Measurements from ENCODE around the gene P4HB. TPM values are rescaled to one million over a fixed set of nuclear protein-coding genes. Genes with fewer than 3 reads are reported as not detected.

The P4HB gene
- total RNA-seq, 1 donor from 2014 or later, result 364 TPM

- no peak for DNase-seq (ENCODE audit: low read depth, low spot score)
- no peaks in the 10 kb centered on the region for H3K9me3 Mint-ChIP-seq
- no peak overlapping the region for H3K27ac Mint-ChIP-seq (ENCODE audit: unreplicated experiment)
- H3K4me3 Mint-ChIP-seq, result no peak overlapping the region
- H3K27me3 Mint-ChIP-seq (ENCODE audit: low read depth), result peaks cover 8% of the 10 kb centered on the region
- no peak for TF ChIP-seq CTCF (conservative IDR thresholded peaks at IDR 0.05)
- H3K36me3 Mint-ChIP-seq (ENCODE audit: low read depth), result no peaks in the 10 kb centered on the region
- peaks cover 14% of the 10 kb centered on the region for H3K4me1 Mint-ChIP-seq
Measured at GRCh38 chr17:81905993-81906392, 45.7 kb upstream of the P4HB start.

GRCh38 chr17:81905424-81905875 lies 45.1 kb upstream of the P4HB start:
- Mint-ChIP-seq H3K4me3 (no peak overlapping the region), H3K27me3 (ENCODE audit: low read depth) (peaks cover 11% of the 10 kb centered on the region), H3K27ac (ENCODE audit: unreplicated experiment) (no peak overlapping the region), H3K36me3 (ENCODE audit: low read depth) (no peaks in the 10 kb centered on the region), H3K9me3 (no peaks in the 10 kb centered on the region), H3K4me1 (peaks cover 15% of the 10 kb centered on the region)
- TF ChIP-seq CTCF (conservative IDR thresholded peaks at IDR 0.05), result no peak
- DNase-seq (ENCODE audit: low read depth, low spot score), result no peak

GRCh38 chr17:81904600-81905423 lies 44.5 kb upstream of the P4HB start:
- TF ChIP-seq CTCF (conservative IDR thresholded peaks at IDR 0.05), result no peak
- Mint-ChIP-seq H3K4me1 (peaks cover 16% of the 10 kb centered on the region), H3K27me3 (ENCODE audit: low read depth) (peaks cover 14% of the 10 kb centered on the region), H3K4me3 (no peak overlapping the region), H3K36me3 (ENCODE audit: low read depth) (peaks cover 3% of the 10 kb centered on the region), H3K9me3 (no peaks in the 10 kb centered on the region), H3K27ac (ENCODE audit: unreplicated experiment) (no peak overlapping the region)
- no peak for DNase-seq (ENCODE audit: low read depth, low spot score)

GRCh38 chr17:81903896-81904599 lies 43.7 kb upstream of the P4HB start:
- H3K9me3 Mint-ChIP-seq, result no peaks in the 10 kb centered on the region
- H3K4me1 Mint-ChIP-seq, result peaks cover 15% of the 10 kb centered on the region
- H3K27ac Mint-ChIP-seq (ENCODE audit: unreplicated experiment), result no peak overlapping the region
- no peak for DNase-seq (ENCODE audit: low read depth, low spot score)
- TF ChIP-seq CTCF (conservative IDR thresholded peaks at IDR 0.05), result no peak
- H3K36me3 Mint-ChIP-seq (ENCODE audit: low read depth), result peaks cover 3% of the 10 kb centered on the region
- peaks cover 14% of the 10 kb centered on the region for H3K27me3 Mint-ChIP-seq (ENCODE audit: low read depth)
- peak overlapping the region; percentile 12 for H3K4me3 Mint-ChIP-seq

- Mint-ChIP-seq H3K9me3 (no peaks in the 10 kb centered on the region), H3K27ac (ENCODE audit: unreplicated experiment) (no peak overlapping the region), H3K36me3 (ENCODE audit: low read depth) (peaks cover 3% of the 10 kb centered on the region), H3K27me3 (ENCODE audit: low read depth) (peaks cover 14% of the 10 kb centered on the region), H3K4me3 (peak overlapping the region; percentile 75), H3K4me1 (peaks cover 15% of the 10 kb centered on the region)
- no peak for TF ChIP-seq CTCF (conservative IDR thresholded peaks at IDR 0.05)
- DNase-seq (ENCODE audit: low read depth, low spot score), result no peak
Measured at GRCh38 chr17:81903415-81903831, 43.1 kb upstream of the P4HB start.
